Mesenchymal stem cell (in vitro differentiated cells and primary cell): Measurements from ENCODE around the gene CDCP1.
A peak's percentile ranks its signal among the peaks of the same experiment; 100 is the strongest.

Experiments
- DNase-seq: peaks from one replicate; pipeline ENCODE4 v3.0.0-alpha.2; 2013
- H2AFZ ChIP-seq: one replicate; pipeline ENCODE4 v1.6.1; 2013; ENCODE audit warnings: low read depth, mild to moderate bottlenecking, control low read depth, inconsistent platforms, low read length, moderate library complexity
- H2AK5ac ChIP-seq: 2 replicates; pipeline ENCODE4 v1.6.1; 2013; ENCODE audit warnings: low read length, moderate library complexity, mild to moderate bottlenecking, inconsistent platforms; ENCODE audit not compliant: severe bottlenecking
- H2BK120ac ChIP-seq: one replicate; pipeline ENCODE4 v1.6.1; 2013; ENCODE audit warnings: low read depth, mild to moderate bottlenecking, inconsistent platforms, low read length, moderate library complexity
- H2BK12ac ChIP-seq, 2 experiments: one replicate each; pipeline ENCODE4 v1.6.1; 2013; ENCODE audit warnings: inconsistent platforms in 2 of 2, low read length in 2 of 2, mild to moderate bottlenecking in 2 of 2, moderate library complexity in 2 of 2, control low read depth in 1 of 2
- H2BK15ac ChIP-seq: one replicate; pipeline ENCODE4 v1.6.1; 2013; ENCODE audit warnings: mild to moderate bottlenecking, low read depth, inconsistent platforms; ENCODE audit not compliant: poor library complexity, severe bottlenecking
- H2BK5ac ChIP-seq: 2 replicates; pipeline ENCODE4 v1.6.1; 2013; ENCODE audit warnings: low read depth, mild to moderate bottlenecking, low read length, control low read depth, inconsistent platforms; ENCODE audit not compliant: poor library complexity, severe bottlenecking
- H3K14ac ChIP-seq, 2 experiments: one replicate each; pipeline ENCODE4 v1.6.1; 2013; ENCODE audit warnings: inconsistent platforms in 2 of 2, low read length in 2 of 2, control low read depth in 1 of 2, mild to moderate bottlenecking in 1 of 2, moderate library complexity in 1 of 2
- H3K18ac ChIP-seq, 2 experiments: one replicate each; pipeline ENCODE4 v1.6.1; 2013; ENCODE audit warnings: inconsistent platforms in 2 of 2, low read length in 2 of 2, control low read depth in 1 of 2, low read depth in 1 of 2, mild to moderate bottlenecking in 1 of 2
- H3K23ac ChIP-seq, 2 experiments: one replicate each; pipeline ENCODE4 v1.6.1; 2013; ENCODE audit warnings: inconsistent platforms in 2 of 2, low read length in 2 of 2, mild to moderate bottlenecking in 2 of 2, moderate library complexity in 2 of 2, control low read depth in 1 of 2
- H3K27ac ChIP-seq: 2 replicates; pipeline ENCODE4 v1.5.1; 2013; ENCODE audit warnings: mild to moderate bottlenecking, moderate library complexity, low read length, control low read depth, inconsistent platforms; ENCODE audit not compliant: poor library complexity, severe bottlenecking
- H3K27me3 ChIP-seq, 2 experiments: 2 replicates each; pipeline versions ENCODE4 v1.6.1 to v1.7.0; 2013; ENCODE audit warnings: low read length in 2 of 2, mild to moderate bottlenecking in 2 of 2, moderate library complexity in 2 of 2, control low read depth in 1 of 2, inconsistent platforms in 1 of 2; ENCODE audit not compliant: control insufficient read depth in 1 of 2, insufficient read depth in 1 of 2
- H3K36me3 ChIP-seq, 2 experiments: 2 replicates each; pipeline versions ENCODE4 v1.6.1 to v1.7.0; 2013; ENCODE audit warnings: low read length in 2 of 2, control low read depth in 1 of 2, inconsistent platforms in 1 of 2, low read depth in 1 of 2, mild to moderate bottlenecking in 1 of 2; ENCODE audit not compliant: insufficient read depth in 2 of 2, control insufficient read depth in 1 of 2
- H3K4ac ChIP-seq, 2 experiments: one replicate each; pipeline ENCODE4 v1.6.1; 2013; ENCODE audit warnings: inconsistent platforms in 2 of 2, low read length in 2 of 2, mild to moderate bottlenecking in 2 of 2, moderate library complexity in 2 of 2, control low read depth in 1 of 2, low read depth in 1 of 2
- H3K4me1 ChIP-seq: 2 replicates; pipeline ENCODE4 v1.6.1; 2013; ENCODE audit warnings: low read depth, low read length, control low read depth; ENCODE audit not compliant: control insufficient read depth, insufficient read depth
- H3K4me2 ChIP-seq: 2 replicates; pipeline ENCODE4 v1.6.1; 2013; ENCODE audit warnings: low read length, mild to moderate bottlenecking, inconsistent platforms; ENCODE audit not compliant: poor library complexity, severe bottlenecking
- H3K4me3 ChIP-seq, 2 experiments: 2 replicates each; pipeline versions ENCODE4 v1.5.1 to v1.7.0; 2013; ENCODE audit warnings: low read length in 2 of 2, mild to moderate bottlenecking in 2 of 2, control low read depth in 1 of 2, low read depth in 1 of 2; ENCODE audit not compliant: insufficient read depth in 1 of 2
- H3K79me1 ChIP-seq: replicated peaks from 2 replicates; pipeline ENCODE4 v1.6.1; 2013; ENCODE audit warnings: mild to moderate bottlenecking, control low read depth, low read length, inconsistent platforms; ENCODE audit not compliant: poor library complexity, severe bottlenecking
- H3K9ac ChIP-seq: 2 replicates; pipeline ENCODE4 v1.7.0; 2013; ENCODE audit warnings: mild to moderate bottlenecking, low read length, moderate library complexity
- H3K9me3 ChIP-seq: 2 replicates; pipeline ENCODE4 v1.7.0; 2013; ENCODE audit warnings: mild to moderate bottlenecking, low read length; ENCODE audit not compliant: control insufficient read depth
- H4K8ac ChIP-seq: one replicate; pipeline ENCODE4 v1.6.1; 2013; ENCODE audit warnings: inconsistent platforms, mild to moderate bottlenecking, low read length, moderate library complexity
- H4K91ac ChIP-seq: one replicate; pipeline ENCODE4 v1.6.1; 2013; ENCODE audit warnings: mild to moderate bottlenecking, low read length, inconsistent platforms
- WGBS: methylation state at CpG from one replicate; pipeline ENCODE4 v1.1.7; 2013; ENCODE audit warnings: mixed read lengths; 5-methylcytosine and 5-hydroxymethylcytosine counted together

Gene CDCP1

GRCh38 chr3:45154641-45155147 lies 8.5 kb upstream of the CDCP1 start:
- H3K9ac ChIP-seq = peak overlapping the region; percentile 47
- H3K14ac ChIP-seq = no peak overlapping the region
- no peak overlapping the region for H2BK5ac ChIP-seq
- peak overlapping the region in 1 of 2 experiments; percentile 43 for H3K4ac ChIP-seq
- H3K4me3 ChIP-seq = no peak overlapping the region
- no peak overlapping the region for H2BK15ac ChIP-seq
- H3K4me2 ChIP-seq = no peak overlapping the region
- DNase-seq = peak; percentile 32
- H3K23ac ChIP-seq = no peak overlapping the region
- no peaks in the 10 kb centered on the region for H3K27me3 ChIP-seq
- H4K91ac ChIP-seq = no peak overlapping the region
- H2BK12ac ChIP-seq = peak overlapping the region in 1 of 2 experiments; percentile 47
- peaks cover 9% of the 10 kb centered on the region for H3K4me1 ChIP-seq
- H2BK120ac ChIP-seq = no peak overlapping the region
- no peaks in the 10 kb centered on the region for H3K36me3 ChIP-seq
- no peak overlapping the region for H4K8ac ChIP-seq
- 77% methylated on average over 5 of the region's 6 CpGs for WGBS
- H3K9me3 ChIP-seq = peaks cover 13% of the 10 kb centered on the region
- peak overlapping the region; percentile 79 for H2AK5ac ChIP-seq
- H3K79me1 ChIP-seq = no peaks in the 10 kb centered on the region
- peak overlapping the region; percentile 82 for H3K27ac ChIP-seq
- H2AFZ ChIP-seq = no peak overlapping the region
- peak overlapping the region in 1 of 2 experiments; percentile 42 for H3K18ac ChIP-seq

GRCh38 chr3:45153658-45154437 lies 7.7 kb upstream of the CDCP1 start:
- Histone ChIP-seq H3K4ac (no peak overlapping the region), H4K91ac (no peak overlapping the region), H3K4me1 (peaks cover 9% of the 10 kb centered on the region), H3K9me3 (peaks cover 13% of the 10 kb centered on the region), H3K4me3 (no peak overlapping the region), H2AFZ (no peak overlapping the region), H3K79me1 (no peaks in the 10 kb centered on the region), H3K23ac (no peak overlapping the region), H4K8ac (no peak overlapping the region), H3K14ac (no peak overlapping the region), H3K4me2 (no peak overlapping the region), H3K27ac (peak overlapping the region; percentile 82), H2AK5ac (peak overlapping the region; percentile 33), H3K36me3 (no peaks in the 10 kb centered on the region), H2BK12ac (no peak overlapping the region), H3K9ac (peak overlapping the region; percentile 47), H2BK15ac (peak overlapping the region; percentile 37), H3K18ac (peak overlapping the region in 1 of 2 experiments; percentile 38), H3K27me3 (no peaks in the 10 kb centered on the region), H2BK5ac (peak overlapping the region; percentile 85), H2BK120ac (no peak overlapping the region)
- 65% methylated on average over 2 of the region's 5 CpGs for WGBS
- DNase-seq = peak; percentile 76

- Histone ChIP-seq H2BK120ac (no peak overlapping the region), H3K23ac (no peak overlapping the region), H4K91ac (no peak overlapping the region), H3K79me1 (no peaks in the 10 kb centered on the region), H3K14ac (no peak overlapping the region), H3K9ac (no peak overlapping the region), H2BK5ac (no peak overlapping the region), H3K4ac (no peak overlapping the region), H3K4me3 (no peak overlapping the region), H2BK15ac (no peak overlapping the region), H2AK5ac (peak overlapping the region; percentile 81), H3K9me3 (peaks cover 13% of the 10 kb centered on the region), H3K36me3 (no peaks in the 10 kb centered on the region), H2AFZ (no peak overlapping the region), H3K27ac (no peak overlapping the region), H3K27me3 (no peaks in the 10 kb centered on the region), H2BK12ac (no peak overlapping the region), H3K18ac (no peak overlapping the region), H3K4me2 (no peak overlapping the region), H3K4me1 (peaks cover 9% of the 10 kb centered on the region), H4K8ac (no peak overlapping the region)
- no peak for DNase-seq
- 100% methylated on average over 1 of the region's 1 CpG for WGBS
These were observed 6.1 kb upstream of the CDCP1 start for GRCh38 chr3:45152307-45152706.

- H3K27ac ChIP-seq = no peak overlapping the region
- H3K4ac ChIP-seq = no peak overlapping the region
- no peaks in the 10 kb centered on the region for H3K27me3 ChIP-seq
- no peak overlapping the region for H3K9ac ChIP-seq
- no peak overlapping the region for H2BK5ac ChIP-seq
- peaks cover 1% of the 10 kb centered on the region for H3K79me1 ChIP-seq
- no peak overlapping the region for H2BK120ac ChIP-seq
- no peak overlapping the region for H2BK12ac ChIP-seq
- H3K18ac ChIP-seq = no peak overlapping the region
- H4K8ac ChIP-seq = no peak overlapping the region
- peaks cover 13% of the 10 kb centered on the region for H3K4me1 ChIP-seq
- H3K4me3 ChIP-seq = no peak overlapping the region
- H3K36me3 ChIP-seq = no peaks in the 10 kb centered on the region
- no peak overlapping the region for H2AK5ac ChIP-seq
- H2BK15ac ChIP-seq = no peak overlapping the region
- no CpG with 5 or more reads among the region's 2 CpGs for WGBS
- DNase-seq = no peak
- no peak overlapping the region for H3K14ac ChIP-seq
- H2AFZ ChIP-seq = no peak overlapping the region
- no peak overlapping the region for H3K23ac ChIP-seq
- H4K91ac ChIP-seq = no peak overlapping the region
- peaks cover 13% of the 10 kb centered on the region for H3K9me3 ChIP-seq
- no peak overlapping the region for H3K4me2 ChIP-seq
These were observed 4.9 kb upstream of the CDCP1 start for GRCh38 chr3:45151100-45151499.
